ENCODE results near the gene SLCO3A1.
A peak's percentile ranks its signal among the peaks of the same experiment; 100 is the strongest.
"Not testable (repeated sequence)": the region's sequence is repeated elsewhere in the genome, so short reads cannot be mapped to it uniquely, and the experiment has no call there.

SLCO3A1 gene

GRCh38 chr15:91940496-91941381 lies 87.2 kb downstream of the SLCO3A1 start:
- no peak for DNase-seq (ENCODE audit: low read depth)

GRCh38 chr15:91941871-91942658 lies 88.6 kb downstream of the SLCO3A1 start:
- DNase-seq (ENCODE audit: low read depth) = no peak

GRCh38 chr15:91942720-91943394 lies 89.3 kb downstream of the SLCO3A1 start:
- DNase-seq (ENCODE audit: low read depth) = peak; percentile 1

GRCh38 chr15:91944331-91944730 lies 90.8 kb downstream of the SLCO3A1 start:
- DNase-seq (ENCODE audit: low read depth) = no peak

- DNase-seq (ENCODE audit: low read depth) = no peak
Observed at GRCh38 chr15:91945385-91945784, 91.9 kb downstream of the SLCO3A1 start.

GRCh38 chr15:91946075-91946474 lies 92.6 kb downstream of the SLCO3A1 start:
- no peak for DNase-seq (ENCODE audit: low read depth)

- no peak for DNase-seq (ENCODE audit: low read depth)
Observed at GRCh38 chr15:91946581-91947292, 93.2 kb downstream of the SLCO3A1 start.

GRCh38 chr15:91947293-91947679 lies 93.8 kb downstream of the SLCO3A1 start:
- DNase-seq (ENCODE audit: low read depth) = no peak

GRCh38 chr15:91947683-91948608 lies 94.4 kb downstream of the SLCO3A1 start:
- no peak for DNase-seq (ENCODE audit: low read depth)

- no peak for DNase-seq (ENCODE audit: low read depth)
Observed at GRCh38 chr15:91949361-91949760, 95.9 kb downstream of the SLCO3A1 start.

- no peak for DNase-seq (ENCODE audit: low read depth)
Observed at GRCh38 chr15:91950054-91950453, 96.5 kb downstream of the SLCO3A1 start.

- no peak for DNase-seq (ENCODE audit: low read depth)
Observed at GRCh38 chr15:91950631-91951329, 97.3 kb downstream of the SLCO3A1 start.

GRCh38 chr15:91952216-91952615 lies 98.7 kb downstream of the SLCO3A1 start:
- no peak for DNase-seq (ENCODE audit: low read depth)

GRCh38 chr15:91953432-91953831 lies 99.9 kb downstream of the SLCO3A1 start:
- DNase-seq (ENCODE audit: low read depth) = no peak

- DNase-seq (ENCODE audit: low read depth) = no peak
Observed at GRCh38 chr15:91954292-91954691, 100.8 kb downstream of the SLCO3A1 start.

- DNase-seq (ENCODE audit: low read depth) = no peak
Observed at GRCh38 chr15:91956026-91956723, 102.7 kb downstream of the SLCO3A1 start.

GRCh38 chr15:91961357-91961756 lies 107.8 kb downstream of the SLCO3A1 start:
- no peak for DNase-seq (ENCODE audit: low read depth)

- not testable (repeated sequence) for DNase-seq (ENCODE audit: low read depth)
Observed at GRCh38 chr15:91963747-91964146, 110.2 kb downstream of the SLCO3A1 start.

- DNase-seq (ENCODE audit: low read depth) = no peak
Observed at GRCh38 chr15:91965501-91966193, 112.1 kb downstream of the SLCO3A1 start.
